Natural killer cell (primary cell): Measurements from ENCODE around the gene ICA1. TPM values are rescaled to one million over a fixed set of nuclear protein-coding genes. Genes with fewer than 3 reads are reported as not detected.

Source experiments
- ATAC-seq, 3 donors: fragments of 150-1000 bp in 2 of 3; fragments of 200-7000 bp in 1 of 3; cut with Tn5 transposase; 1 replicate in 1 of 3; 2 replicates in 2 of 3; pipeline ENCODE4 v1.10.0; 2021; ENCODE audit warnings: mild to moderate bottlenecking in 2 of 3, moderate library complexity in 2 of 3
- DNase-seq, 2 donors: peaks; one replicate each; pipeline versions ENCODE4 v3.0.0 to v3.0.0-alpha.2; 2013 to 2021; ENCODE audit warnings: mixed read lengths in 1 of 2
- H3K27ac ChIP-seq: one replicate; pipeline ENCODE4 v1.5.1; 2013; ENCODE audit warnings: mild to moderate bottlenecking, low read length
- H3K27me3 ChIP-seq: one replicate; pipeline ENCODE4 v1.6.1; 2013; ENCODE audit warnings: low read length; ENCODE audit not compliant: control insufficient read depth, insufficient read depth
- H3K36me3 ChIP-seq: one replicate; pipeline ENCODE4 v1.6.1; 2013; ENCODE audit warnings: low read length; ENCODE audit not compliant: control insufficient read depth, insufficient read depth
- H3K4me1 ChIP-seq: one replicate; pipeline ENCODE4 v1.6.1; 2013; ENCODE audit warnings: low read length; ENCODE audit not compliant: control insufficient read depth, insufficient read depth
- H3K4me3 ChIP-seq: one replicate; pipeline ENCODE4 v1.5.1; 2013; ENCODE audit warnings: low read length
- H3K9me3 ChIP-seq: one replicate; pipeline ENCODE4 v1.6.1; 2013; ENCODE audit warnings: low read length; ENCODE audit not compliant: control insufficient read depth, insufficient read depth
- H3K27ac Mint-ChIP-seq, 2 donors: one replicate each; pipeline ENCODE4 v1.8.0; 2022; ENCODE audit warnings: mild to moderate bottlenecking in 2 of 2, mixed read lengths in 2 of 2, moderate library complexity in 1 of 2
- H3K27me3 Mint-ChIP-seq, 2 donors: one replicate each; pipeline ENCODE4 v1.8.0; 2022; ENCODE audit warnings: low read depth in 2 of 2, mixed read lengths in 2 of 2
- H3K36me3 Mint-ChIP-seq: one replicate; pipeline ENCODE4 v1.8.0; 2022; ENCODE audit warnings: mixed read lengths
- H3K4me1 Mint-ChIP-seq, 2 donors: one replicate each; pipeline ENCODE4 v1.8.0; 2022; ENCODE audit warnings: mixed read lengths in 2 of 2
- H3K4me3 Mint-ChIP-seq: one replicate; pipeline ENCODE4 v1.8.0; 2022; ENCODE audit warnings: mild to moderate bottlenecking, moderate library complexity, mixed read lengths
- H3K9me3 Mint-ChIP-seq, 2 donors: one replicate each; pipeline ENCODE4 v1.8.0; 2022; ENCODE audit warnings: mixed read lengths in 2 of 2
- CTCF ChIP-seq: fragments of 200-600 bp; IDR thresholded peaks from one replicate; pipeline ENCODE4 v1.8.0; 2022; ENCODE audit warnings: antibody characterized with exemption
- WGBS: methylation state at CpG from one replicate; pipeline ENCODE4 v1.1.7; 2013; ENCODE audit warnings: missing lambda C conversion rate; ENCODE audit not compliant: insufficient coverage; 5-methylcytosine and 5-hydroxymethylcytosine counted together
- intact Hi-C: fragments of 100-400 bp; cut with micrococcal nuclease; formaldehyde crosslinking; loops from one replicate; pipeline ENCODE4 v1.14.2; 2022
- total RNA-seq, 4 donors: library from RNA; stranded (reverse); fragments of 120-200 nt in 1 of 4; gene quantifications; one replicate each; pipeline versions ENCODE4 v1.2.3 to v1.2.4, GENCODE V29; 2013 to 2022

The ICA1 gene
- total RNA-seq, 3 donors from 2014 or later (not counting 1 experiment from before 2014, with no cell fraction given) = 0.75 to 1.9 (median 1.4) TPM

- Mint-ChIP-seq H3K4me1 (peaks cover 4 to 7% of the 10 kb centered on the region in 2 donors), H3K27me3 (peaks cover 41 to 60% of the 10 kb centered on the region in 2 donors), H3K36me3 (no peaks in the 10 kb centered on the region), H3K9me3 (no peaks in the 10 kb centered on the region), H3K27ac (no peak overlapping the region), H3K4me3 (peak overlapping the region; percentile 82)
- TF ChIP-seq CTCF = no peak
- peaks cover 29% of the 10 kb centered on the region for H3K27me3 ChIP-seq
- ATAC-seq = no peak
- no peak for DNase-seq
- intact Hi-C loops = no loop called here
- peaks cover 9% of the 10 kb centered on the region for H3K4me1 ChIP-seq
- no peak overlapping the region for H3K27ac ChIP-seq
- 7% methylated on average over 31 of the region's 31 CpGs for WGBS
- H3K9me3 ChIP-seq = no peaks in the 10 kb centered on the region
- H3K4me3 ChIP-seq = peak overlapping the region; percentile 26
- no peaks in the 10 kb centered on the region for H3K36me3 ChIP-seq
These were observed 884 bp downstream of the ICA1 start for GRCh38 chr7:8260871-8261694.

- Mint-ChIP-seq H3K36me3 (no peaks in the 10 kb centered on the region), H3K27me3 (peaks cover 32 to 46% of the 10 kb centered on the region in 2 donors), H3K4me1 (peaks cover 4 to 7% of the 10 kb centered on the region in 2 donors), H3K9me3 (no peaks in the 10 kb centered on the region), H3K27ac (no peak overlapping the region), H3K4me3 (no peak overlapping the region)
- peaks cover 9% of the 10 kb centered on the region for H3K4me1 ChIP-seq
- no peak for ATAC-seq
- no peak overlapping the region for H3K27ac ChIP-seq
- WGBS = 90% methylated on average over 8 of the region's 10 CpGs
- no peak for DNase-seq
- H3K27me3 ChIP-seq = peaks cover 29% of the 10 kb centered on the region
- intact Hi-C loops = no loop called here
- H3K4me3 ChIP-seq = no peak overlapping the region
- H3K36me3 ChIP-seq = no peaks in the 10 kb centered on the region
- no peaks in the 10 kb centered on the region for H3K9me3 ChIP-seq
- no peak for TF ChIP-seq CTCF
These were observed 2.3 kb downstream of the ICA1 start for GRCh38 chr7:8259586-8260222.

- Histone ChIP-seq H3K4me1 (peaks cover 9% of the 10 kb centered on the region), H3K27me3 (peaks cover 28% of the 10 kb centered on the region), H3K4me3 (no peak overlapping the region), H3K27ac (no peak overlapping the region), H3K36me3 (no peaks in the 10 kb centered on the region), H3K9me3 (no peaks in the 10 kb centered on the region)
- TF ChIP-seq CTCF = no peak
- DNase-seq = no peak
- Mint-ChIP-seq H3K36me3 (no peaks in the 10 kb centered on the region), H3K27ac (no peak overlapping the region), H3K4me1 (peaks cover 4 to 7% of the 10 kb centered on the region in 2 donors), H3K4me3 (no peak overlapping the region), H3K9me3 (no peaks in the 10 kb centered on the region), H3K27me3 (peaks cover 33 to 43% of the 10 kb centered on the region in 2 donors)
- intact Hi-C loops = no loop called here
- no CpG with 5 or more reads among the region's 1 CpG for WGBS
- ATAC-seq = no peak
These were observed 3.2 kb downstream of the ICA1 start for GRCh38 chr7:8258734-8259133.
